HG03095 (cell line): ENCODE data around the gene DNLZ.
"Not testable (repeated sequence)": the region's sequence is repeated elsewhere in the genome, so short reads cannot be mapped to it uniquely, and the experiment has no call there.

Experiments
- ATAC-seq: cut with Tn5 transposase; IDR thresholded peaks from one replicate; pipeline ENCODE4 v1.9.1; 2021; ENCODE audit warnings: moderate library complexity; ENCODE audit not compliant: unreplicated experiment

Gene DNLZ

DNA sequence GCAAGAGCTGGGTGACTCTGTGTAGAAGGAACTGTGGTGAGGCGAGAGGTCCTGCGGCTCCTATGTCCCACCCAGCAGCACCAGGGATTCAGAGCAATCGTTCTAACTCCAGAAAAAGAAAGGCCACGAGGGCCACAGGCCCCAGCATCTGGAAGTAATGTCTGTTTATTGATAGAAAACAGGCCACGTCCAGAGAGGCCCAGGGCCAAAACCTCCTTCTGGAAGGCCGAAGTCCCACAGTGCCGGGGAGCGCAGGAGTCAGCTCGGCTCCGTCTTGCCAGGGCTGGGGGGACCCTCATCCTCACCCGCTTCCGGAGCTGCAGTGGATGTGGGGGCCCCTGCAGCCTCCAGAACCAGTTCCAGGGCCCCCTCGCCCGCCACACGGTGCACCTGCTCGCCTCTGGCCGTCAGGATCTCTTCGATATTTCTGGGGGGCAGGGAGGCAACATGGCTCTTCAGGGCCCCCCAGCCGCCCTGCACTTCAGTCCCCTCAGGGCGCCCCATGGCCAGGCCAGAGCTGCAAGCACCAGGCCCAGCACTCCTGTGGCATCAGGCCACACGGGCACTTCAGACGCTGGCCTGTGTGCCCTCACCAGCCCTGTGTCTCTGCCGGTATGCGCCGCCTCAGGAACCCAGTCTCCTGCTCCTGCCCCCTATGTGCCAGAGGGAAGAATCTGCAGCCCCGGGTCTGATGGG lies 1.6 kb downstream of the DNLZ start:
- ATAC-seq, result no peak

GRCh38 chr9:136361047-136361753 lies 2.3 kb downstream of the DNLZ start:
- ATAC-seq, result no peak

DNA sequence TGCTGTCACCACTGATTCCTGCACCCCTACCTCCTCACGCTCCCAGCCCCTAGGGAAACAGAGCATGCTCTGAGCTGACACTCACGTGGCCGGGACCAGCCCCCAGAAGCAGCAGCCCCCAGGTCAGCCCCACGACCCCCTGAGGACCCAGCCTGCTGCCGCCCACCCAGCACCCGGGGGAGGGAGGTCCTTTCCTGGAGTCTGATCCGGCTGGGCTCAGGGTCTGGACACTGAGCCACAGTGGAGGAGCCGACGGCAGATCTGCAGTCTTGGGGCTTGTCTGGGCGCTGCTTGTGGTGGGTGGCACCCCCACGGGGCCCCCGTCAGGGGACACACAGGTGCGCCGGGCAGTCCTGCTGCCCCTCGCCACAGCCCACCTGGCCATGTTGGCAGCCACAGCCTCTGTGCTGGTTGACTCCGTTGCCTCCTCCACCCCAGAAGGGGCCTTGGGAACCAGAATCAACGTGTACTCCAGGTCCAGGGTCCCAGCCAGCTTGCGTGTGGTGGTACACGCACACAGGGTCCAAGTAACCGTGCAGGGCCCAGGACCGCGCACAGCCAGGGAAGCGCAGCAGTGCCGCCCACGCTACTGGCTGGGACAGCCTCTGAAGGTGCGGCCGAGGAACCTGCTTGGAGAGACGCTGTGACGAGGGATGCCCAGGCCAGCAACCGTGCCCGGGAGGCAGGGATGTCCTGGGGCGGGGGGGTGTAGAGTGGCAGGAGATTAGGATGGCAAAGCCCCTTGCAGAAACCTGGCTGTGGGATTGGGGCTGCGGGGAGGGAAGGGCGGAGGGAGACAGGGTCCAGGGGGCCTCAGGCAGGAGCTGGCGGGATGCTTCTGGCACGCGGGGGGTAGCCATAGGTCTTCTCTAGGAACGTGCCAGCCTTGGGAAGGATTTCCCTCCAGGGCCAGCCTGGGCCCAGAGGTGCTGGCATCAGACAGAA lies 3.5 kb downstream of the DNLZ start:
- ATAC-seq, result no peak

- no peak for ATAC-seq
These were observed 4.7 kb downstream of the DNLZ start for GRCh38 chr9:136358888-136359287.

DNA sequence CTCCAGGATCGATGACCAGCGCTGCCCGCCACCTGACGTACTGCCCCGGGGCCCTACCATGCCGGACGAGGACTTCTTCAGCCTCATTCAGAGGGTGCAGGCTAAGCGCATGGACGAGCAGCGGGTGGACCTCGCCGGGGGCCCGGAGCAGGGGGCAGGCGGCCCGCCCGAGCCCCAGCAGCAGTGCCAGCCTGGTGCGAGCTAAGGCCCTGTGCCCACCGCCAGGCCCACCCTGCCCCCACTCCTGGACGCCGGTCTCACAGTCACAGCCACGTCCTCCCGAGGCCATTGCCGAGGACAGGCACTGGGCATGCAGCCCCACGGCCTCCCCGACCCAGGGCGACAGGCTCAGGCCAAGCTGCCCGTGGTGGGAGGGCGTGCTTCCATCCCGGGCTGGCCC lies 5.5 kb downstream of the DNLZ start:
- no peak for ATAC-seq

DNA sequence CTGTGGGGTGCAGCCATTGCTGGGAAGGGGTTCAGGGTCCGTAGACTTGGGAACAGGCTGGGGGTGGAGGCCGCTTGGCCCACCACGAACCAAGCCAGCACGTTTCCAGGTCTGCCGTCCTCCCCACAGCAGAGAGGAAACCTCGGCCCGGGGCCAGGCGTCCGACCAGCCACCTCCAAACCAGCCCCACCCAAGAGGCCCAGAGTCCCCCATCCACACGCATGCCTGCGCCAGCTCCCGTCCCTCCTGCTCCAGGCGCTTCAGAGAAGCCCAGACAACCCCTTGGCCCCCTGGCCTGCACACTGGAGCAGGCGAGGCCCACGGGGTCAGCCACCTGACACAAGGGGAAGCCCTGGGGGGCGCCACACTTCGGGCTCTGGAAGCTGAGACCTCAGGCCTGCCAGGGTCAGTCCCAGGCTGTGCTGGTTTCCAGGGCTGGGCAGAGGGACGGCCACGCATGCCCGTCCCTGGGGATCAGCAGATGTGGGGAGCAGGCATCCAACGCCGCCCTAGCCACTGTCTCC lies 6.3 kb downstream of the DNLZ start:
- no peak for ATAC-seq

DNA sequence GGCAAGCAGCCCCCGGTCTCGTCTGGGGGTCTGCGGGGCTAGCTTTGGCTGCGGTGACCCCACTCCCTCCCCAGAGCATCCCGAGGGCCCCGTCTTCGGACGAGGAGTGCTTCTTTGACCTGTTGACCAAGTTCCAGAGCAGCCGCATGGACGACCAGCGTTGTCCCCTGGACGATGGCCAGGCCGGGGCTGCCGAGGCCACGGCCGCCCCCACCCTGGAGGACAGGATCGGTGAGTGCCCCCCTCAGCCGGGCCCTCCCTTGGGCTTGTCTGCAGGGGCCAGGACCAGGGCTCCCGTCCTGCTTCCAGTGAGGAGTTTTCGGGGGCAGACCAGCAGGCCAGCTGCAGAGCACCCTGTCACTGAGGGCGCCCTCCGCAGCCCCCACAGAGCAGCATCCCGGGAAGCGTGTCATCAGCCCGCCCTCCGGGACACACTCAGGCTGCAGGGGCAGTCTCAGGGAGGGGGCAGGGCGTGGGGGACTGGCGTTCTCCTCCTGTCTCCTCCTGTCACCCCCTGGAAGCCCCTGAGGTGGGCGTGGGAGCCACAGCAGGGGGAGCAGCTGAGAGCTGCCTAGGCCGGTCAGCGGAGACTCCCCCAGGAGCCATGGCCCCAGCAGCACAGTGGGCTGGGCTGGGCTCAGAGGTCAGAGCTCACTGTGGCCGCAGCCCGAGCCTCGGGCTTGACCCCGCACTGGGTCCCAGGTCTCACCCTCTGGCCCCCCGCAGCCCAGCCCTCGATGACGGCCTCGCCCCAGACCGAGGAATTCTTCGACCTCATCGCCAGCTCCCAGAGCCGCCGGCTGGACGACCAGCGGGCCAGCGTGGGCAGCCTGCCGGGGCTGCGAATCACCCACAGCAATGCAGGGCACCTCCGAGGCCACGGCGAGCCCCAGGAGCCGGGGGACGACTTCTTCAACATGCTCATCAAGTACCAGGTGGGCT lies 7.7 kb downstream of the DNLZ start:
- no peak for ATAC-seq

- ATAC-seq, result no peak
These were observed 8.9 kb downstream of the DNLZ start for GRCh38 chr9:136354592-136355085.

GRCh38 chr9:136353757-136354488 lies 9.6 kb downstream of the DNLZ start:
- ATAC-seq, result no peak

- ATAC-seq, result no peak
These were observed 10.5 kb downstream of the DNLZ start for GRCh38 chr9:136353088-136353487.

DNA sequence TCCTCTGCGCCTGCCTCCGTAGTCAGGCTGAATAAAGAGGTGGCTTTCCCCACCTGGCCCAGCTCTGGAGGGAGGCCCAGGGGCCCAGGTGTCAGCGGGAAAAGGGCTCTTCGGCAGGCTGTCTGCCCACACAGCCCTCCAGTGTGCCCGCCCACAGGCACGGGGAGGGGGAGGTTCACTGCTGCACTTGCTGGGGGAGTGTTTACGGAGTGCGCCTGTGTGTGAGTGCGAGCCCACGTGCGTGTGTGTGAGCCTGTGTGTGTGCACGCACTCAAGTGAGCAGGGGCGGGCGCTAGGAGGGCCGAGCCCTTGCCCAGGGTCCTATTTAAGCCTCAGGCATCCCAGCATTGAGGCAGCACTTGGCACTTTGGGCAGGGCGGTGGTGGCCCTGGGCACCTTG lies 10.9 kb downstream of the DNLZ start:
- ATAC-seq, result no peak

GRCh38 chr9:136351868-136352267 lies 11.7 kb downstream of the DNLZ start:
- not testable (repeated sequence) for ATAC-seq

DNA sequence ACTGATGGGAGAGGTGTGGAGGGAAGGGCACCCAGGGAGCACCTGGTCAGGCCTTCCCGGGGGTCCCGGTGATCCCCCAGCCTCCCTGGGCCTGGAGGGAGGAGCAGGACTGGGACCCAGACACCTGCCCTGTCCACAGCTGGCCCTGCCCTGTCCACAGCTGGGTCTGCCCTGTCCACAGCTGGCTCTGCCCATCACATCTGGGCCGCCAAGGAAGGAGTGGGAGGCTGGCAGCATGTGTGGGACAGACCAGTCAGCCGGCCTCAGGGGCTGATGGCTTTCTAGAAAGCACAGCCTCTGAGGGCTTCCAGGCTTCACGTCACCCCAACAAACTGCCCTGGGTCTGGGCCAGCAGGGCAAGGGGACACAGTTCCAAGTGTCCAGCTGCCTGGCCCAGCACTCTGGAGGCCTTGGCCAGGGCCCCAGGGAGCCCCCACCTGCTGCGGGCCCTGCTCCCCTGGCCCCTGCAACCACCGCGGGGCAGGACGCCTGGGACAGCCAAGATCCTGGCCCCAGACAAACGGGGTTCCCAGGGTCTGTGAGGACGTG lies 12.2 kb downstream of the DNLZ start:
- ATAC-seq, result no peak

- no peak for ATAC-seq
These were observed 14.0 kb downstream of the DNLZ start for GRCh38 chr9:136349546-136349945.

DNA sequence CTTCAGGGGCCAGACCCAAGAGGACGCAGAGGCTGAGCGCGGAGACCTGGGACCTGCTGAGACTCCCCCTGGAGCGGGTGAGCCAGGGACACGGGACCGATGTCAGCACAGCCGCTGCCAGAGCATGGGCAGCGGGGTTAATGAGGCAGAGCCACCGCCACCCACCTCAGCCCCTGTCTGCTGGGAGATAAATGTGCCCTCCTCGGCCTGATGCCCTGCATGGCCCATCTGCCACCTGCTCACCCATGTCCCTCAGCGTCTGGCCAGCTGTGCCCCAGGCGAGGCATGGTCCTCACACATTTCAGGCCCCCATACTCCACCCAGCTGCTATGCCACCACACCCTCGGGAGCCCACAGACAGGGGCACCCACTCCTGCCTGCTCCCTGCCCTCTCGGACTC lies 14.9 kb downstream of the DNLZ start:
- no peak for ATAC-seq

- no peak for ATAC-seq
These were observed 15.9 kb downstream of the DNLZ start for GRCh38 chr9:136347472-136348256.

- ATAC-seq, result no peak
These were observed 16.5 kb downstream of the DNLZ start for GRCh38 chr9:136346927-136347465.

- ATAC-seq, result no peak
These were observed 17.4 kb downstream of the DNLZ start for GRCh38 chr9:136346157-136346481.
